Stimulated activated CD4-positive, alpha-beta T cell treated with anti-CD3 and anti-CD28 coated beads, Interleukin-1b, Interleukin-23, amount 100 ng/mL, for 48 hours (primary cell): Measurements from ENCODE around the gene CEACAM4.
"Not testable (repeated sequence)": the region's sequence is repeated elsewhere in the genome, so short reads cannot be mapped to it uniquely, and the experiment has no call there.

Source experiments
- DNase-seq: peaks from one replicate; pipeline ENCODE4 v3.0.0-alpha.2; 2020

CEACAM4 gene

DNA sequence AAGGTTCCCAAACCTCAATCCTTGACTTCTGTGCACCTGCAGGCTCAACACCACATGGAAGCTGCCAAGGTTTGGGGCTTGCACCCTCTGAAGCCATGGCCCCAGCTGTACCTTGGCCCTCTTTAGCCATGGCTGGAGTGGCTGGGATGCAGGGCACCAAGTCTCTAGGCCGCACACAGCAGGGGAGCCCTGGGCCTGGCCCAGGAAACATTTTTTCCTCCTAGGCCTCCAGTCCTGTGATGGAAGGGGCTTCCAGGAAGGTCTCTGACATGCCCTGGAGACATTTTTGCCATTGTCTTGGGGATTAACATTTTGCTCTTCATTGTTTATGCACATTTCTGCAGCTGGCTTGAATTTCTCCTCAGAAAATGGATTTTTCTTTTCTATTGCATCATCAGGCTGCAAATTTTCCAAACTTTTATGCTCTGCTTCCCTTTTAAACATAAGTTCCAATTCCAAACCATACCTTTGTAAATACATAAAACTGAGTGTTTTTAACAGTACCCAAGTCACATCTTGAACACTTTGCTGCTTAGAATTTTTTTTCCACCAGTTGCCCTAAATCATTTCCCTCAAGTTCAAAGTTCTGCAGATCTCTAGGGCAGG is 44.2 kb downstream of the CEACAM4 start:
- DNase-seq = not testable (repeated sequence)

DNA sequence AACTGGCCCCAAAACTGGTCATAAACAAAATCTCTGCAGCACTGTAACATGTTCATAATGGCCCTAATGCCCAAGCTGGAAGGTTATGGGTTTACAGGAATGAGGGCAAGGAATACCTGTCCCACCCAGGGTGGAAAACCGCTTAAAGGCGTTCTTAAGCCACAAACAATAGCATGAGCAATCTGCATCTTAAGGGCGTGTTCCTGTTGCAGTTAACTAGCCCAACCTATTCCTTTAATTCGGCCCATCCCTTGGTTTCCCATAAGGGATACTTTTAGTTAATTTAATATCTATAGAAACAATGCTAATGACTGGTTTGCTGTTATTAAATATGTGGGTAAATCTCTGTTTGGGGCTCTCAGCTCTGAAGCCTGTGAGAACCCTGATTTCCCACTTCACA is 45.8 kb downstream of the CEACAM4 start:
- DNase-seq = not testable (repeated sequence)

DNA sequence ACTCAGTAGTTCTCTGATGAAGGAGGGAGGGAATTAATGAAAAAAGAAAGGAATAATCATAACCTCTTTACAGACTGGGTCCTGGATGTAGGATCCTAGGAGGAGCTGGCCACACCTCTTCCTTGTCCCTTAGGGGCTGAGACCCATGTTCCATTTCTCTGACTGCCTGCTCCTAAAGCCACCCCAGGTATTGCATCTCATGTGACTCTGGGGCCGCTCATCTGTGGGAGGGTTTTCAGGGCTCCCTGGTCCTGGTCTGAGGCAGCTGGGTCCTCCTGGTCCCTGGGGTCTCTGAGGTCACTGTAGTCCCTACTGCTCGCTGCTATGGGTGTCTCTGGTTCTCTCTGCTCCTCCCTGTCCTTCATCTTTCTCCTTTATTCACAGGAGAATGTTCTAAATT is 48.0 kb downstream of the CEACAM4 start:
- no peak for DNase-seq

DNA sequence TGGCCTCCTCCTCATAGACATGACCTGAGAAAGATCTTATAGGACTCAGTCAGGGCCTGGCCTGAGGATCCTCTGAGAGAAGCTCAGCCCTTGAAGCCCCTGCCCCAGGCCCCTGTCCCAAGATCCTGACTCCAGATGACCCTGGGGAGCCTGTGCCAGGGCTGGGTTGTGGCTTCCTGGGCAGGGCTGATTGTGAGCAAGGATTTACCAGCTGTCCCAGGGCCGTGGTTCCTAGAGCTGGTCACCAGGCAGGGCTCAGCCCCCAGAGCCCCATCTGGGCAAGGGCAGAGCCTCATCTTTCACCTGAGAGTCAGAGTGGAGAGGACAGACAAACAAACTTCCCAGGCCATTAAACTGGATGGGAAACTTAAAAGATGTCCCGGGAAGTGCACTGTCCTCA is 49.0 kb downstream of the CEACAM4 start:
- no peak for DNase-seq

DNA sequence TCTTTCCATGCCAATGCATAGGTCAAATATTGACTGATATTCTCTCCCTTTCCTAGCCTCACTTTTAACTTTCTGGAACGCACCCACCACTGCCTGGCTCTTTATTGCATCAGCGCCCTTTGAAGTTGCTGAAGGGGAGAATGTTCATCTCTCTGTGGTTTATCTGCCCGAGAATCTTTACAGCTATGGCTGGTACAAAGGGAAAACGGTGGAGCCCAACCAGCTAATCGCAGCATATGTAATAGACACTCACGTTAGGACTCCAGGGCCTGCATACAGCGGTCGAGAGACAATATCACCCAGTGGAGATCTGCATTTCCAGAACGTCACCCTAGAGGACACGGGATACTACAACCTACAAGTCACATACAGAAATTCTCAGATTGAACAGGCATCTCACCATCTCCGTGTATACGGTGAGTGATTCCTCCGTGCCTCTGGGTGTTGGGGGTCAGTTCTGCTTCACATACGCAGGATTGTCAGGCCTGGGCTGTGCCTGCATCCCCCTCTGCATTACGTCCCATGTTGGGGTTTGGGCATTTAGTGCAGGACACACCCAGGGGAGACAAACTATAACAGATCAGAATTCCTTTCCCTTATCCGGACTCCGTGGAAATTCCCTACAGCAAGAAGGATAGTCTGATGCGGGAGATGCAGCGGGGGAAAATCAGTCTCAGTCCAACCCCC is 49.6 kb downstream of the CEACAM4 start:
- no peak for DNase-seq

DNA sequence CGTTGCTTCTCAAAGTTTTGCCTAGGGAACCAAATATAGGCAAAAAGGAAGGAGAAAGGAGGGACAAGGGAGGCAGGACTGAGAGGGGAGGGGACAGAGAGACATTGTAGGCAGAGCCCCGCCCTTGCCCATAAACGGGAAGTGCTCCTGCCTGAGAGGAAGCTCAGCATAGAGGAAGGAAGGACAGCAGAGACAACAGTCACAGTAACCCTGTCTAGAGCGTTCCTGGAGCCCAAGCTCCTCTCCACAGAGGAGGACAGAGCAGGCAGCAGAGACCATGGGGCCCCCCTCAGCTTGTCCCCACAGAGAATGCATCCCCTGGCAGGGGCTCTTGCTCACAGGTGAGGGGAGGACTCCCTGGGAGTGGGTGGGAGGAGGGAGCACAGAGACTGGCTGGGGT is 50.9 kb downstream of the CEACAM4 start, which contains the start of gene CEACAM21:
TSS of gene CEACAM21 (plus strand) at position 169 of the 400 bp plus-strand sequence. CDS start at position 278, 109 bp downstream.
- peak; percentile 62 for DNase-seq

DNA sequence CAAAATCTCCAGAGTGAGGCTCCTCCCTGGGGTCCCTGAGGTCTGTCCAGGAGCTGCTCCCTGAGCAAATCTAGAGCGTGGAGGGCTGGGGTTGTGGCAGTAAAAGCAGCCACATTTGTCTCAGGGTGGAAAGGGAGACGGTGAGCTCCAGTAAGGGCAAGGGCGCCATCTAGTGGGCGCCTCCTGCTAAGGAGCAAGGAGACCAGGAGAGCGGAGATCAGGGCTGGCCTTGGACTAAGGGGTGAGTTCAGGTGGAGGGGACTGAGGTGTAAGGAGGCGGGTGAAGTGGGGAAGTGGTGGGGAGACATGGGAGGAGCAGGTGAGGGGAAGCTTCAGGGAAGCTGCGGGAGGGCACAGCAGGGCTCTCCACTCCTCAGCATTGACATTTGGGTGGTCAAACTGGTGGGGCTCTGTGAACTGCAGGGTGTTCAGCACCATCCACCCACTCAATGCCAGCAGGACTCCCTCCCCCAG is 56.2 kb downstream of the CEACAM4 start:
- DNase-seq = peak; percentile 83

DNA sequence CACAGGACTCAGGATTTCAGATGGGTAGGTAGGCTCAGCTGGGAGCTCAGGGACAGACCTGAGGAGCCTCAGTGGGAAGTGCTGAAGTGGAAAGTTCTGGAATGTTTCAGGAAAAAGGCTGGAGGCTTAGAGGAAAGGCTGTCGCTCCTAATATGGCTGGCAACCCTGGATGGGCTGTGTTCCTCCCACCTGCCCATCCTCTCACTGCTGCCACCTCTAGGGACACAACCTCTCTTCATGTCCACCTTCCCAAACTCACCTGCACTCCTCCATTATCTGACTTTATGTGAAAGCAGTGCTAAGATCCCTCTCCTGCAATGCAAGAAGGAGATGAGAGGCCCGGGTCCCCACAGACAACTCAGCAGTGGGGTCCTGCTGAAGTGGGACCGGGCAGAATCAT is 56.7 kb downstream of the CEACAM4 start:
- DNase-seq = no peak

DNA sequence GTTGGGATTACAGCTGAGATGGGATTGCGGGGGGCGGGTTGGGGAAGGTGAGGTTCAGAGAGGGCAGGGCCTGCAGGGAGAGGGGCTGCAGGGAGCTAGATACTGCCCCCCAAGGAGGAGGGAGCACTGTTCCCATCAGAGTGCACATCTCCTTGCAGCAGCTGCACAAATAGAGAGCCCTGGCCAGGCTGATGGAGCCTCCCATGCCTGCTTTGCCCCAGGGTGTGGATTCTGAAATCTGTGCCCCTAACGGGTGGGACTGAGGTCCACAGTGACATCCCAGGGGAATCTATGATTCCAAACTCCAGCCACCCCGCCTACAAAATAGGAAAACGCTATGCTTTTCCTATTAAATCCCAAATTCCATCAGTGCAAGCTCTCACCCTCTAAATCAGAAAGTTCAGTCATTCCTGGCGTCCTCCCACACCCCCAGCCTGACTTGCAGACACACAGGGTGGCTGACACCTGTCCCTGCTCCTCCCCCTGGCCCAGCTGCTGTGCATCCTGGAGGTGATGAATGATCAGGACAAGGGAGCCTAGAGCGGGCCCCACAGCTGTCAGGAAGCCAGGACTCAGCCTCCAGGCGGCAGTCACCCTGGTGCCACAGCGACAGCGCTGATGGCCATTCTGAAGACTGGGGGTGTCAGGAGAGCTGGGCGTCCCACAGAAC is 57.3 kb downstream of the CEACAM4 start:
- no peak for DNase-seq
